ENCODE data around the gene ROCK2. TPM values are rescaled to one million over a fixed set of nuclear protein-coding genes. Genes with fewer than 3 reads are reported as not detected.

The ROCK2 gene
- total and polyA plus RNA-seq, 2 of the 8 experiments (the other 6 are each of a cell fraction or from before 2014, with no cell fraction given) = 2.7 to 29.0 TPM

- Histone ChIP-seq H3K9me3 (ENCODE audit: insufficient read depth in 2 of 2, low read depth in 1 of 2, low read length in 1 of 2) (no peaks in the 10 kb centered on the region), H3K36me3 (ENCODE audit: control insufficient read depth in 2 of 4, insufficient read depth in 4 of 4, low read length in 3 of 4) (no peaks in the 10 kb centered on the region; a peak in 2 of 8 replicates), H3K27ac (ENCODE audit: low read depth, low read length) (no peak overlapping the region), H3K9ac (replicated peaks in 1 of 4; ENCODE audit: extremely low read depth in 1 of 4, low read depth in 3 of 4, low read length in 3 of 4) (no peak overlapping the region), H3K79me1 (ENCODE audit: low read depth, low read length) (no peaks in the 10 kb centered on the region), H3K14ac (ENCODE audit: insufficient read length) (no peak overlapping the region), H3K18ac (ENCODE audit: extremely low read depth, low read length) (no peak overlapping the region), H2BK12ac (ENCODE audit: low read depth, low read length) (no peak overlapping the region), H3K4me1 (replicated peaks in 1 of 4; ENCODE audit: control insufficient read depth in 3 of 4, insufficient read depth in 4 of 4, low read length in 3 of 4) (no peaks in the 10 kb centered on the region; a peak in 1 of 7 replicates), H4K8ac (ENCODE audit: extremely low read depth, insufficient read depth, low read length) (no peak overlapping the region), H3K4ac (replicated peaks; ENCODE audit: insufficient read length, low read depth, low read length) (no peak overlapping the region), H3K23ac (ENCODE audit: insufficient read length) (no peak overlapping the region), H3K79me2 (ENCODE audit: control insufficient read depth in 1 of 2, insufficient read depth in 2 of 2, low read length in 2 of 2) (no peaks in the 10 kb centered on the region), H3K23me2 (ENCODE audit: low read depth, low read length) (no peaks in the 10 kb centered on the region), H3K4me2 (ENCODE audit: insufficient read depth in 1 of 2, low read depth in 2 of 2, low read length in 2 of 2) (no peak overlapping the region), H4K91ac (replicated peaks; ENCODE audit: insufficient read length, low read length) (no peak overlapping the region), H4K20me1 (replicated peaks in 1 of 2; ENCODE audit: control insufficient read depth in 1 of 2, insufficient read depth in 2 of 2, low read length in 2 of 2) (no peaks in the 10 kb centered on the region), H3K4me3 (ENCODE audit: extremely low read depth in 1 of 4, insufficient read depth in 2 of 4, low read depth in 3 of 4, low read length in 4 of 4) (no peak overlapping the region), H2BK15ac (ENCODE audit: low read length) (no peak overlapping the region), H3K27me3 (replicated peaks in 1 of 4; ENCODE audit: control insufficient read depth in 3 of 4, extremely low read depth in 1 of 4, insufficient read depth in 3 of 4, low read length in 3 of 4) (no peaks in the 10 kb centered on the region), H2BK120ac (replicated peaks; ENCODE audit: low read depth, low read length) (no peak overlapping the region), H2AK5ac (ENCODE audit: low read depth, low read length) (no peak overlapping the region), H2BK5ac (ENCODE audit: low read depth, low read length) (no peak overlapping the region), H2AFZ (ENCODE audit: low read length) (no peak overlapping the region), H3K56ac (replicated peaks; ENCODE audit: insufficient read length, low read depth, low read length) (no peak overlapping the region), H4K5ac (ENCODE audit: insufficient read length, low read depth, low read length) (no peak overlapping the region), H2BK20ac (ENCODE audit: low read length) (no peak overlapping the region)
- no peak for TF ChIP-seq RAD21 (IDR thresholded peaks at IDR 0.05 in 1 of 2, conservative IDR thresholded peaks at IDR 0.05 in 1 of 2; ENCODE audit: low read depth in 2 of 2, low read length in 2 of 2)
- TF ChIP-seq JUN (IDR thresholded peaks at IDR 0.05; ENCODE audit: low read depth, low read length) = no peak
- TF ChIP-seq ASH2L (IDR thresholded peaks at IDR 0.05; ENCODE audit: low read length) = no peak
- FAIRE-seq (no peak), DNase-seq (ENCODE audit: low read depth in 1 of 2, low spot score in 2 of 2) (no peak)
- ChIA-PET POLR2A (ENCODE audit: partially characterized antibody) (interaction anchor here (0.6 kb wide), 1 partner anchor 30 kb away, joined by 3 read pairs; no protein-coding TSS in a partner anchor), CTCF (ENCODE audit: partially characterized antibody) (interaction anchor here (0.9 to 3.2 kb wide), 7 partner anchors 10 to 283 kb away, joined by 3 to 13 read pairs (median 3); a partner anchor contains a TSS)
- WGBS, 2 experiments (ENCODE audit: extremely low coverage in 1 of 2, insufficient coverage in 1 of 2, insufficient read length in 1 of 2, insufficient replicate concordance in 2 of 2, low coverage in 1 of 2, low lambda C conversion rate in 2 of 2, missing lambda C conversion rate in 1 of 2) = 82% methylated on average over 2 of the region's 2 CpGs; no CpG with 5 or more reads in 1 of the 2 experiments
These were observed 161.5 kb downstream of the ROCK2 start for GRCh38 chr2:11182951-11183350.

Measured in H1 (cell line).